ENCODE data around the gene SNX13. TPM values are rescaled to one million over a fixed set of nuclear protein-coding genes. Genes with fewer than 3 reads are reported as not detected.

The SNX13 gene
- total RNA-seq, 4 donors from 2014 or later = 45.7 to 78.8 (median 67.3) TPM

GRCh38 chr7:17807242-17807641 is 133.1 kb downstream of the SNX13 start:
- DNase-seq (ENCODE audit: low spot score in 2 of 2) = no peak
- H3K4me3 ChIP-seq (ENCODE audit: low read depth, poor library complexity, severe bottlenecking) = no peak overlapping the region
- intact Hi-C loops (cut with DNase I; ENCODE audit: low total_unique reads) = no loop called here
- 83 to 87% methylated on average over 9 of the region's 9 CpGs for WGBS, 2 donors
- TF ChIP-seq CTCF (IDR thresholded peaks at IDR 0.05) = no peak
- TF ChIP-seq POLR2A (IDR thresholded peaks at IDR 0.05) = no peak

- DNase-seq (ENCODE audit: low spot score in 2 of 2) = no peak
- H3K4me3 ChIP-seq (ENCODE audit: low read depth, poor library complexity, severe bottlenecking) = no peak overlapping the region
- intact Hi-C loops (cut with DNase I; ENCODE audit: low total_unique reads) = no loop called here
- WGBS, 2 donors = 91 to 92% methylated on average over 14 of the region's 14 CpGs
- TF ChIP-seq POLR2A (IDR thresholded peaks at IDR 0.05) (no peak), CTCF (IDR thresholded peaks at IDR 0.05) (no peak)
Measured at GRCh38 chr7:17806631-17807030, 133.7 kb downstream of the SNX13 start.

GRCh38 chr7:17802056-17802455 is 138.2 kb downstream of the SNX13 start:
- TF ChIP-seq CTCF (IDR thresholded peaks at IDR 0.05) (no peak), POLR2A (IDR thresholded peaks at IDR 0.05) (no peak)
- DNase-seq (ENCODE audit: low spot score in 2 of 2) = no peak
- no peak overlapping the region for H3K4me3 ChIP-seq (ENCODE audit: low read depth, poor library complexity, severe bottlenecking)
- WGBS, 2 donors = 96 to 100% methylated on average over 2 of the region's 2 CpGs
- intact Hi-C loops (cut with DNase I; ENCODE audit: low total_unique reads) = no loop called here

GRCh38 chr7:17792075-17792936 is 148.0 kb downstream of the SNX13 start:
- no peak for DNase-seq (ENCODE audit: low spot score in 2 of 2)
- no peak for TF ChIP-seq CTCF (IDR thresholded peaks at IDR 0.05)
- TF ChIP-seq POLR2A (IDR thresholded peaks at IDR 0.05) = no peak
- intact Hi-C loops (cut with DNase I; ENCODE audit: low total_unique reads) = no loop called here
- 93 to 97% methylated on average over 1 of the region's 1 CpG for WGBS, 2 donors
- H3K4me3 ChIP-seq (ENCODE audit: low read depth, poor library complexity, severe bottlenecking) = no peak overlapping the region

GRCh38 chr7:17787257-17787656 is 153.0 kb downstream of the SNX13 start:
- 65 to 67% methylated on average over 1 of the region's 1 CpG for whole genome bisulfite sequencing, 2 donors
- intact Hi-C loops (cut with DNase I; ENCODE audit: low total_unique reads) = no loop called here
- no peak for TF ChIP-seq POLR2A (IDR thresholded peaks at IDR 0.05)
- no peak for TF ChIP-seq CTCF (IDR thresholded peaks at IDR 0.05)
- no peak for DNase-seq (ENCODE audit: low spot score in 2 of 2)
- H3K4me3 ChIP-seq (ENCODE audit: low read depth, poor library complexity, severe bottlenecking) = no peak overlapping the region

All from lower leg skin (tissue), 4 donors.